Daoy (cell line): ENCODE results near the gene EIF5A2. TPM values are rescaled to one million over a fixed set of nuclear protein-coding genes. Genes with fewer than 3 reads are reported as not detected.
"Not testable (repeated sequence)": the region's sequence is repeated elsewhere in the genome, so short reads cannot be mapped to it uniquely, and the experiment has no call there.

Experiments
- DNase-seq: peaks from one replicate; pipeline ENCODE4 v3.0.0-alpha.2; 2015; ENCODE audit warnings: low read depth
- total RNA-seq: library from RNA; depleted of rRNA; stranded (reverse); fragments of >200 nt; shearing (Covaris generic); gene quantifications from 2 replicates; pipeline ENCODE4 v1.2.3, GENCODE V29; 2014

EIF5A2 gene
- total RNA-seq, 1 experiment from 2014 or later = 8.2 TPM

- DNase-seq = no peak
Measured at GRCh38 chr3:170896781-170897180, 11.7 kb downstream of the EIF5A2 start.

GRCh38 chr3:170896333-170896732 lies 12.1 kb downstream of the EIF5A2 start:
- not testable (repeated sequence) for DNase-seq

- DNase-seq = no peak
Measured at GRCh38 chr3:170893895-170894294, 14.5 kb downstream of the EIF5A2 start.

- no peak for DNase-seq
Measured at GRCh38 chr3:170889630-170890029, 18.8 kb downstream of the EIF5A2 start.

GRCh38 chr3:170889132-170889531 lies 19.3 kb downstream of the EIF5A2 start:
- no peak for DNase-seq

GRCh38 chr3:170884109-170884930 lies 24.1 kb downstream of the EIF5A2 start:
- DNase-seq = not testable (repeated sequence)

- DNase-seq = not testable (repeated sequence)
Measured at GRCh38 chr3:170878688-170879087, 29.7 kb downstream of the EIF5A2 start.

- not testable (repeated sequence) for DNase-seq
Measured at GRCh38 chr3:170877311-170877710, 31.1 kb downstream of the EIF5A2 start.

- no peak for DNase-seq
Measured at GRCh38 chr3:170876537-170876936, 31.9 kb downstream of the EIF5A2 start.

- peak; percentile 98 for DNase-seq
Measured at GRCh38 chr3:170869645-170870593, 38.5 kb downstream of the EIF5A2 start, which contains the start of gene RPL22L1. TSS of gene RPL22L1 (minus strand) at chr3:170870195. CDS start at chr3:170870167, 28 bp downstream.

- no peak for DNase-seq
Measured at GRCh38 chr3:170869239-170869590, 39.2 kb downstream of the EIF5A2 start.

GRCh38 chr3:170868577-170869238 lies 39.7 kb downstream of the EIF5A2 start:
- DNase-seq = no peak

GRCh38 chr3:170867143-170867937 lies 41.1 kb downstream of the EIF5A2 start:
- DNase-seq = no peak

GRCh38 chr3:170866499-170866898 lies 41.9 kb downstream of the EIF5A2 start:
- no peak for DNase-seq

- DNase-seq = no peak
Measured at GRCh38 chr3:170865209-170866094, 43.0 kb downstream of the EIF5A2 start.

- DNase-seq = no peak
Measured at GRCh38 chr3:170864525-170865208, 43.8 kb downstream of the EIF5A2 start.

- DNase-seq = no peak
Measured at GRCh38 chr3:170863816-170864215, 44.6 kb downstream of the EIF5A2 start.

- no peak for DNase-seq
Measured at GRCh38 chr3:170862618-170863374, 45.6 kb downstream of the EIF5A2 start.

- no peak for DNase-seq
Measured at GRCh38 chr3:170858599-170858998, 49.8 kb downstream of the EIF5A2 start.
